Caco-2 (cell line): ENCODE results near the gene MILR1. TPM values are rescaled to one million over a fixed set of nuclear protein-coding genes. Genes with fewer than 3 reads are reported as not detected.

ENCODE experiments used
- BruUV-seq: library from RNA; stranded (reverse); fragments of 400-500 nt; replicated peaks from 2 replicates; lab custom pipeline; 2021; lab: Mats Ljungman, UMichigan
- CTCF ChIA-PET: fragments of 300-600 bp; sonication (Branson Sonifier 250); formaldehyde crosslinking; loops from one replicate; lab custom pipeline; 2022; ENCODE audit warnings: antibody characterized with exemption; lab: Charles Lee
- POLR2A ChIA-PET: fragments of 300-600 bp; sonication (Branson Sonifier 250); formaldehyde crosslinking; loops from one replicate; lab custom pipeline; 2022; ENCODE audit warnings: antibody characterized with exemption; lab: Charles Lee
- DNase-seq, 2 experiments: peaks; one replicate each; pipeline versions ENCODE4 v3.0.0 to v3.0.0-alpha.2; 2020 to 2022
- H3K27me3 ChIP-seq: replicated peaks from 2 replicates; pipeline ENCODE4 v1.6.0; 2011; ENCODE audit warnings: low read length; ENCODE audit not compliant: control insufficient read depth, insufficient read depth
- H3K36me3 ChIP-seq: 2 replicates; pipeline ENCODE4 v1.5.1; 2011; ENCODE audit warnings: low read length; ENCODE audit not compliant: control insufficient read depth, insufficient read depth
- H3K4me1 ChIP-seq: fragments of 250-450 bp; sonication (Bioruptor Pico); 2 replicates; pipeline ENCODE4 v1.5.1; 2020; ENCODE audit warnings: mild to moderate bottlenecking
- H3K4me3 ChIP-seq: 2 replicates; pipeline ENCODE4 v1.5.1; 2011; ENCODE audit warnings: low read depth, mild to moderate bottlenecking, control low read depth, low read length
- H3K9me3 ChIP-seq: fragments of 250-450 bp; sonication (Bioruptor Pico); 2 replicates; pipeline ENCODE4 v1.5.1; 2020; ENCODE audit warnings: mild to moderate bottlenecking, moderate library complexity
- H3K27ac Mint-ChIP-seq: one replicate; pipeline ENCODE4 v1.8.0; 2022; ENCODE audit warnings: mixed read lengths; ENCODE audit not compliant: unreplicated experiment
- H3K27me3 Mint-ChIP-seq: one replicate; pipeline ENCODE4 v1.8.0; 2022; ENCODE audit warnings: mixed read lengths; ENCODE audit not compliant: insufficient read depth, unreplicated experiment
- H3K36me3 Mint-ChIP-seq: one replicate; pipeline ENCODE4 v1.8.0; 2022; ENCODE audit warnings: mild to moderate bottlenecking, mixed read lengths; ENCODE audit not compliant: insufficient read depth, unreplicated experiment
- H3K4me1 Mint-ChIP-seq: one replicate; pipeline ENCODE4 v1.8.0; 2022; ENCODE audit warnings: low read depth, mixed read lengths; ENCODE audit not compliant: unreplicated experiment
- H3K4me3 Mint-ChIP-seq: one replicate; pipeline ENCODE4 v1.8.0; 2022; ENCODE audit warnings: mild to moderate bottlenecking, moderate library complexity, mixed read lengths; ENCODE audit not compliant: unreplicated experiment
- H3K9me3 Mint-ChIP-seq: one replicate; pipeline ENCODE4 v1.8.0; 2022; ENCODE audit warnings: mixed read lengths; ENCODE audit not compliant: unreplicated experiment
- intact Hi-C: fragments of 100-400 bp; cut with micrococcal nuclease; formaldehyde crosslinking; loops from one replicate; pipeline ENCODE4 v1.10.0; 2022; ENCODE audit not compliant: unreplicated experiment
- total RNA-seq: library from RNA; stranded (reverse); gene quantifications from 2 replicates; pipeline ENCODE4 v1.2.3, GENCODE V29; 2022
- TF ChIP-seq, protein P1 (sequence below), 2 experiments: fragments of 200-600 bp in 1 of 2; IDR thresholded peaks; 1 replicate in 1 of 2; 2 replicates in 1 of 2; pipeline versions ENCODE4 v1.5.1 to v1.8.0; 2011 to 2022; ENCODE audit warnings: antibody characterized with exemption in 1 of 2, control low read depth in 1 of 2, inconsistent platforms in 1 of 2, low read depth in 1 of 2, low read length in 1 of 2, mild to moderate bottlenecking in 1 of 2, moderate library complexity in 1 of 2; ENCODE audit not compliant: insufficient read depth in 1 of 2, severe bottlenecking in 1 of 2, unreplicated experiment in 1 of 2

The MILR1 gene
- total RNA-seq, 1 experiment from 2014 or later, result not detected

GRCh38 chr17:64441772-64442540 lies 7.0 kb upstream of the MILR1 start:
- Mint-ChIP-seq H3K27me3 (no peaks in the 10 kb centered on the region), H3K4me3 (no peak overlapping the region), H3K27ac (no peak overlapping the region), H3K9me3 (peaks cover 20% of the 10 kb centered on the region), H3K4me1 (peaks cover 6% of the 10 kb centered on the region), H3K36me3 (no peaks in the 10 kb centered on the region)
- Histone ChIP-seq H3K9me3 (peaks cover 26% of the 10 kb centered on the region), H3K4me3 (no peak overlapping the region), H3K4me1 (no peaks in the 10 kb centered on the region), H3K36me3 (no peaks in the 10 kb centered on the region), H3K27me3 (no peaks in the 10 kb centered on the region; the same call in 1 of the 2 replicates)
- TF ChIP-seq, protein P1, sequence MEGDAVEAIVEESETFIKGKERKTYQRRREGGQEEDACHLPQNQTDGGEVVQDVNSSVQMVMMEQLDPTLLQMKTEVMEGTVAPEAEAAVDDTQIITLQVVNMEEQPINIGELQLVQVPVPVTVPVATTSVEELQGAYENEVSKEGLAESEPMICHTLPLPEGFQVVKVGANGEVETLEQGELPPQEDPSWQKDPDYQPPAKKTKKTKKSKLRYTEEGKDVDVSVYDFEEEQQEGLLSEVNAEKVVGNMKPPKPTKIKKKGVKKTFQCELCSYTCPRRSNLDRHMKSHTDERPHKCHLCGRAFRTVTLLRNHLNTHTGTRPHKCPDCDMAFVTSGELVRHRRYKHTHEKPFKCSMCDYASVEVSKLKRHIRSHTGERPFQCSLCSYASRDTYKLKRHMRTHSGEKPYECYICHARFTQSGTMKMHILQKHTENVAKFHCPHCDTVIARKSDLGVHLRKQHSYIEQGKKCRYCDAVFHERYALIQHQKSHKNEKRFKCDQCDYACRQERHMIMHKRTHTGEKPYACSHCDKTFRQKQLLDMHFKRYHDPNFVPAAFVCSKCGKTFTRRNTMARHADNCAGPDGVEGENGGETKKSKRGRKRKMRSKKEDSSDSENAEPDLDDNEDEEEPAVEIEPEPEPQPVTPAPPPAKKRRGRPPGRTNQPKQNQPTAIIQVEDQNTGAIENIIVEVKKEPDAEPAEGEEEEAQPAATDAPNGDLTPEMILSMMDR (IDR thresholded peaks at IDR 0.05; ENCODE audit: insufficient read depth in 1 of 2, low read depth in 1 of 2, low read length in 1 of 2, severe bottlenecking in 1 of 2, unreplicated experiment in 1 of 2), result no peak
- intact Hi-C loops, result no loop called here
- POLR2A ChIA-PET, result no interaction called here
- BruUV-seq, result no TSS peak
- no peak for DNase-seq
- CTCF ChIA-PET, result no interaction called here

DNA sequence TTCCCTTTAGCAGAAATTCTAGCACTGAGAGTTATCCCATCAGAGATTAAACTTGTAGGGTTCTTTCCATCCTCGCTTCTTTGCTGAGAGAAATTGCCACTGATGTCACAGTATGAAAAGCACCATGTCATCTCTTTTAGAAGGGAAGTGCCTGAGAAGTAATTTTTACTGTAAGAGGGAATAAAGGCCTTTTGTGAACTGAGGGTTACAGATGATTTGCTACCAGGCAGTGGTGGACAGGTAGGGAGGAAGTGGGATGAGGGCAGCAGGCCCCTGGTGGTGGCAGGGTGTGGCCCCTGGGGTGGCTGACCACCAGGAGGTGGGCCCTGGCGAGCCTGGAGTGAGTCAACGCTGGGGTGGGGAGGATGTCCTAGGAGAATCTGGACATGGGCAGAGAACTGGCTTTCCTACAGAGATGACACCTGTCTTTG lies 6.4 kb upstream of the MILR1 start:
- no TSS peak for BruUV-seq
- CTCF ChIA-PET, result no interaction called here

GRCh38 chr17:64443086-64443760 lies 5.7 kb upstream of the MILR1 start:
- H3K27me3 Mint-ChIP-seq, result no peaks in the 10 kb centered on the region
- H3K4me3 ChIP-seq, result no peak overlapping the region
- POLR2A ChIA-PET, result interaction anchor here (0.5 kb wide), 1 partner anchor 52 kb away, joined by 3 read pairs; the partner anchor contains the start of gene PECAM1
- intact Hi-C loops, result no loop called here
- H3K27me3 ChIP-seq, result no peaks in the 10 kb centered on the region
- H3K4me1 ChIP-seq, result no peaks in the 10 kb centered on the region
- BruUV-seq, result no TSS peak
- H3K4me1 Mint-ChIP-seq, result peaks cover 6% of the 10 kb centered on the region
- TF ChIP-seq, protein P1 (IDR thresholded peaks at IDR 0.05; ENCODE audit: insufficient read depth in 1 of 2, low read depth in 1 of 2, low read length in 1 of 2, severe bottlenecking in 1 of 2, unreplicated experiment in 1 of 2), result no peak
- H3K36me3 ChIP-seq, result no peaks in the 10 kb centered on the region
- no peak overlapping the region for H3K27ac Mint-ChIP-seq
- no peaks in the 10 kb centered on the region for H3K36me3 Mint-ChIP-seq
- CTCF ChIA-PET, result no interaction called here
- peaks cover 15% of the 10 kb centered on the region for H3K9me3 Mint-ChIP-seq
- DNase-seq, result peak; percentile 45 to 62
- no peak overlapping the region for H3K4me3 Mint-ChIP-seq
- H3K9me3 ChIP-seq, result peaks cover 14% of the 10 kb centered on the region

More for the DNA sequence above, 6.4 kb upstream of the MILR1 start:
- Mint-ChIP-seq H3K9me3 (peaks cover 15% of the 10 kb centered on the region), H3K27me3 (no peaks in the 10 kb centered on the region), H3K27ac (no peak overlapping the region), H3K4me1 (peaks cover 6% of the 10 kb centered on the region), H3K4me3 (no peak overlapping the region), H3K36me3 (no peaks in the 10 kb centered on the region)
- intact Hi-C loops, result no loop called here
- no peak for DNase-seq
- POLR2A ChIA-PET, result no interaction called here
- Histone ChIP-seq H3K9me3 (peaks cover 20% of the 10 kb centered on the region), H3K27me3 (no peaks in the 10 kb centered on the region; the same call in 1 of the 2 replicates), H3K4me3 (no peak overlapping the region), H3K36me3 (no peaks in the 10 kb centered on the region), H3K4me1 (no peaks in the 10 kb centered on the region)
- TF ChIP-seq, protein P1 (IDR thresholded peaks at IDR 0.05; ENCODE audit: insufficient read depth in 1 of 2, low read depth in 1 of 2, low read length in 1 of 2, severe bottlenecking in 1 of 2, unreplicated experiment in 1 of 2), result no peak
